HG03460 (cell line): ENCODE measurements around the gene PIM3.

Experiments used
- ATAC-seq: cut with Tn5 transposase; IDR thresholded peaks from one replicate; pipeline ENCODE4 v1.9.1; 2021; ENCODE audit not compliant: unreplicated experiment

The PIM3 gene

GRCh38 chr22:49960159-49961004 is at the start of gene PIM3:
Gene PIM3 (plus strand): TSS chr22:49960772. CDS start chr22:49960948, 176 bp downstream.
- peak; percentile 56 for ATAC-seq

GRCh38 chr22:49911881-49912625 is 48.5 kb upstream of the PIM3 start:
- ATAC-seq: no peak

DNA sequence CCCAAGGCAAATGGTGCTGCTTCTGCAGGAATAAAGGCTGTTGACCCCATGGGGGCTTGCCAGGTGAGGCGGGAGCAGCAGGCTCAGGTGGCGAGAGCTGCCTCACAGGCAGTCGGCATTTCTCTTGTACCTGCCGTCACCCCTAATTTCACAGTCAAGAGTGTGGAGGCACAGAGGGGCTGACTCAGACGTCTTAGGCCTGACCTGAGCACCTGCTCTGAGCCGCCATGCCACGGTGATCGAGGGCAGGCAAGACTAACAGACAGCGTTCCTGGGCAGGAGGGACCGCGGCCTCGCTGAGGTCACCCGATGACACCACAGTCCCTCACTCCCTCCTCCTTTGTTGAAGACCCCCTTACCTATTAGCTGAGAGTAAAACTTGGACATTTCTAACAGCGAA is 47.5 kb upstream of the PIM3 start:
- ATAC-seq: no peak

GRCh38 chr22:49913446-49913845 is 47.1 kb upstream of the PIM3 start:
- no peak for ATAC-seq

DNA sequence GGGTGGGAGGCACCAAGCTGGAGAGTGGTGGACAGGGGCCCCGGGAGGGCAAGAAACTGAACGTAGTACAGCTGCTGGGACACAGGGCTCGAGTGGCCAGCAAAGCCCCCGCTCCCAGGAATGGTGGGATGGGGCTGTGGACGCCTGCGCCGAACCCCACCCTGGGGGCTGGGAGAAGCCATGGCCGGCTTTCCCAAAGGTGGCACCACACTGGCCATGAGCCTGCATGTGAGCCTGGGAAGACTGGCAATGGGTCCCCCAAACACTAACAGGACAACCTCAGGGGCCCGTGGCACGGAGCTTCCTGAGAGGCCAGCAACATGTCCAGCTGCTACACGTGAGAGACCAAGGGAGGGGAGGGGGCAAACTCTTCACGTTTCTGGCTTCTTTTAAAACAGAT is 46.3 kb upstream of the PIM3 start:
- no peak for ATAC-seq

DNA sequence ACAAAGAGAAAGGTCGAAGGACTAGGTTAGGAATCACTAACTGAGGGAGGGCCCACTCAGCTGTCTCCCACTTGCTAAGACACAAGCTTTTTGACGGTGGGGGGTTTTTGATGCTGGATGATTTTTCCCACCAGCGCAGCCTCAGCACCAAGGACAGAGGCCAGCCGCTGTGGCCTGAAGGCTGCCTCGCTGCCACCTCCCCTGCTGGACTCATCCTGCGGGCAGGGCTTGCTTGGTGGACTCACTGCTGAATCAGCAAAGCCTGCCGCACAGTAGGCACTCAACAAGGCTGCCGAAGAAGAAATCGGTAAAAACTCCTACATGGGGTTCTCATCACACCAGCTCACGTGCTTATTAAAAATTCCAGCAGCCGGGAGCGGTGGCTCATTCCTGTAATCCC is 45.0 kb upstream of the PIM3 start:
- ATAC-seq: no peak

- ATAC-seq: no peak
Observed at GRCh38 chr22:49916831-49917230, 43.7 kb upstream of the PIM3 start.

DNA sequence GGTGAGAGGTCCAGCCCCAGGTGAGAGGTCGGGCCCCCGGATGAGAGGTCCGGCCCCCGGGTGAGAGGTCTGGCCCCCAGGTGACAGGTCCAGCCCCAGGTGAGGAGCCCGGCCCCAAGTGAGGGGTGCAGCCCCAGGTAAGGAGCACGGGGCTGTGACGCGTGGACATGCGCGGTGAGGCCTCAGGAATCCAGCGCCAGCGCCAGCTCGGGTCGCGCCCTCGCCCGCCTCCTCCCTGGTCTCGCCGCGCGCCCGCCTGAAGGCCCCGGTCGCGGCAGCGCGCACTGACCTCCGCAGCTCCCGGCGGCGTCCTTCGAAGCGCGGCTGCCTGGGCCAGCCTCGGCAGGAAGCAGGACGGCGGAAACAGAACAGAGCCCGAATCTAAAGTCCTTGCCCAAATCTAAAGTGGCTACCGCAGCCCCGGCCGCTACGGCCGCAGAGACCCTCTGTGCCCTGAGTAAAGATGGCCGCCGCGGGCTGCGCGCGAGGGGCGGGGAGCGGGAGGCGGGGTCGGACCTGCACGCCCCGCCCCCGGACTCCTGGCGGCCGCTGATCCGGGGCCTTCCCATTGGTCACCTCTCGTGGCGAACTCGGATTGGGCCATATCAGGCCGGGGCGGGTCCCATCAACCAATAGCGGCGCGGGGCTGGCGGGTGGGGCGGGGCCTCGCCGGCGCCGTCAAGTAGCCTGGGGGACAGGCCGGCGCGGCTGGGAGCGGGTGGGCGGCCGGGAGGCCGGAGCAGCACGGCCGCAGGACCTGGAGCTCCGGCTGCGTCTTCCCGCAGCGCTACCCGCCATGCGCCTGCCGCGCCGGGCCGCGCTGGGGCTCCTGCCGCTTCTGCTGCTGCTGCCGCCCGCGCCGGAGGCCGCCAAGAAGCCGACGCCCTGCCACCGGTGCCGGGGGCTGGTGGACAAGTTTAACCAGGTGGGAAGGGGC is 42.3 kb upstream of the PIM3 start, which contains the start of the genes ALG12 and CRELD2:
Gene ALG12, minus strand, starts transcription at position 465 of the 937 bp plus-strand sequence. CDS start 4,673 bp downstream, outside the sequence.
Gene CRELD2, plus strand, starts transcription at position 661 of the 937 bp plus-strand sequence. Its CDS starts 136 bp downstream, at position 797.
- peak; percentile 82 for ATAC-seq

DNA sequence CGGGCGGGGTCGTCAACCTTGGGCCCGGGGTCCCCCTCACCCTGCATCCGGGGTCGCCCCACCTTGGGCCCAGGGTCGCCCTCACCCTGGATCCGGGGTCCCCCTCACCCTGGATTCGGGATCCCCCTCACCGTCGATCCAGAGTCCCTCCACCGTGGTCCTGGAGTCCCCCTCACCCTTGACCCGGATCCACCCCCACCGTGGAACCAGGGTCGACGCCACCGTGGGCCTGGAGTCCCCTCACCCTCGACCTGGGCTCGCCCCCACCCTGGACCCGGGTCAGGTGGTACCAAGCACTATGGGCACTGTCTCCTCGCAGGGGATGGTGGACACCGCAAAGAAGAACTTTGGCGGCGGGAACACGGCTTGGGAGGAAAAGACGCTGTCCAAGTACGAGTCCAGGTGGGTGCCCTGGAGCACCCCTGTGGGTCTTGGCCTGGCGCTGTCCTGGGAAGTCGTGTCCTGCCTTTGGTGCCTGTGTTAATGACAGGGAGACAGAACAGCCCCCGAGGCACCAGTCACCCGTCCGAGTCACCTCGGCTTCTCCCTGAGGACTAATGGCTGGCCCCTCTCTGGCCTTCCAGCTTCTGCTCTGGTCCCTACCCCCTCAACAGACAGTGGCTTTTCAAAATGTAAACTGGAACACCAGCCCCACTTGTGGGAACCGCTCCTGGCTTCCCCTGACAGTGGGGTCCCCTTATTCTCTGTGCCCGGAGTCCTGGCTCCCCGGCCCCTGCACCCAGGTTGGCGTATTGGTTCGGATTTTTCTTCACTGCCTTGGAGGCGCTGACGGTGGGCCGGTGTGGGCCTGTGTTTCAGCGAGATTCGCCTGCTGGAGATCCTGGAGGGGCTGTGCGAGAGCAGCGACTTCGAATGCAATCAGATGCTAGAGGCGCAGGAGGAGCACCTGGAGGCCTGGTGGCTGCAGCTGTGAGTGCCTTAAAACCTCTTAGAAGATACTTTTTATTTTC is 41.4 kb upstream of the PIM3 start:
- no peak for ATAC-seq

DNA sequence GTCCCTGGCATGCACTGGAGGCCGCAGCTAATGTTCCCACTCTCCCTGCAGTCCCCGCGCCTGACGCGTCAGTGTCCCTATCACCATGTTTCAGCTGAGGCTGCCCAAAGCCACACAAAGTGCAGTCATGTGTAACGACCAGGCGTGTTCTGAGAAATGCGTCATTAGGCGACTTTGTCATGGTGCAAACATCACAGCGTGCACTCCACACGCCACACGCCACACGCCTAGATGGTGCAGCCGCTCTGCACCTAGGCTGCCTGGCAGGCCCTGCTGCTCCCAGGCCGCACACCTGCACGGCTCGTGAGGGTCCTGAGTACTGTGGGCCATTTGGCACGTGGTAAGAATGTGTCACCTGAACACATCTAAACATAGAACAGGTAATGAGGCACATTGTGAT is 39.7 kb upstream of the PIM3 start:
- ATAC-seq: no peak

DNA sequence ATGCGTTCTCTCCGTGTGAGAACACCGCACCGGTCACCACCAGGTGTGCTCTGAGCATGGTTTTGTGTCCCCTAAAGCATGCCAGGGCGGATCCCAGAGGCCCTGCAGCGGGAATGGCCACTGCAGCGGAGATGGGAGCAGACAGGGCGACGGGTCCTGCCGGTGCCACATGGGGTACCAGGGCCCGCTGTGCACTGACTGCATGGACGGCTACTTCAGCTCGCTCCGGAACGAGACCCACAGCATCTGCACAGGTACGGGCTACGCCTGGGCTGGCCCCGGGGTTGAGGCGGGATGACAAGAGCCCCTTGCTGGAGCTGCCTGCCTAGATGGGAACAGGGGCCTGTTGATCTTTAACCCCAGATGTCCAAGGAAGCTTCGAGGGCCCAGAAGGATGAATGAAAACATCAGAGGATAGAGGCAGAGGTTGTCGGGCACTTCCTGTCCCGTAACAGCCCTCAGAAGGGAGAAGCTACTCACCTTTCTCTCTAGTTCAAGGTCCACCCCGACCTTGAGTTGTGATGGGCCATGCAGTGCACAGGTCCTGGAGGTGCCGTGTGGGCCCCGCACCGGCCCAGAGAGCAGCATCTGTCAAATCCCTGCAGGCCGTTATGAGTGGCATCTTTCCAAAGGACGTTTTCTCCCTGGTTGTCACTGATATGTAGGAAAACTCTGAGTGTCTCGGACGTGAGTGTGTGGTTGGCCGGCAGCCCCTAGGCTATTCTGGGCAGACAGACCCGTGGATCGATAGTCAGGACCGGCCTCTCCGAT is 38.9 kb upstream of the PIM3 start:
- no peak for ATAC-seq

GRCh38 chr22:49922484-49922883 is 38.1 kb upstream of the PIM3 start:
- ATAC-seq: no peak

DNA sequence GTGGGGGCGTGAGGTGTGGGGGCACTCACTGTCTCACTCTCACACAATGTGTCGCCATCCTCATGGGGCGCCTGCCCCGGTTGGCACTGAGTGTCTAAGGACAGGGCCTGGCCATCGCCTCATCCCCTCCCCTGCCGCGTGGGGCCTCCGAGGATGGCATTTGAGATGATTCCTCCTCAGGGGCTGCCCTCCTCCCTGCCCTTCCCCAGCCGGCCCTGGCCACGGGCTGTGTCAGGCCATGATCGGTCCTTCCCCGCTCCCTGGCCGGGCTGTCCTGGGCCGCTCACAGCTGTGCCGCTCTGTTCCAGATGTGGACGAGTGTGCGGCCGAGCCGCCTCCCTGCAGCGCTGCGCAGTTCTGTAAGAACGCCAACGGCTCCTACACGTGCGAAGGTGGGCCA is 37.6 kb upstream of the PIM3 start:
- no peak for ATAC-seq

- no peak for ATAC-seq
Observed at GRCh38 chr22:49923445-49923844, 37.1 kb upstream of the PIM3 start.

GRCh38 chr22:49924113-49924833 is 36.3 kb upstream of the PIM3 start:
- ATAC-seq: no peak

DNA sequence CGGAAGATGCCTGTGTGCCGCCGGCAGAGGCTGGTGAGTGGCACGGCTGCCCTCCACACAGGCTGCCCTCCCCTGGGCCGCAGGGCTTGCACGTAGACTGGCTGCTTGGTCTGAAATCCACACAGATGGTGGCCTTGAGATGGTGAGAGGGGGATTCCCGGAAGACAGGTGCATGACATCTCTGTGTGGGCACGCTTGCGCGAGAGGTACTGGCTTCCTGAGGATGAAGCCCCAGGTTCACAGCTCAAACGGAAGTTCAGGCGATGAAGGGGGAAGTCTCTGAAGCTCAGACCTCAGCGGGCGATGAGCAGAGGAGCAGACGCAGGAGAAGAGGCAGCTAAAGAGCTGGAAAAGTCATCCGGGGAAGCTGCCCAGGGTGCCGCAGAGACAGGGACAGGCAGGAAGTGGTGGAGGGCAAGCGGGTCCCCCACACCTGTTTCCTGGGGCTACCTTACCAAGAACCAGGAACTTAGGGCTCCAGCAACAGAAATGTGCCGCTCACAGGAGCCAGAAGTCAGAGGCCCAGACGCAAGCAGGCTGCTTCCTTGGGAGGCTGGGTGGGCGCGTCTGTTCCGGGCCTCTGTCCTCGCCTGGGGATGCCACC is 34.9 kb upstream of the PIM3 start:
- peak; percentile 58 for ATAC-seq

- ATAC-seq: no peak
Observed at GRCh38 chr22:49926916-49927315, 33.7 kb upstream of the PIM3 start.
